SK-N-SH treated with all-trans-retinoic acid at 6 μM for 48 hours (cell line): ENCODE data around the gene RNF144A.

Experiments
- ATAC-seq: fragments of 200-7000 bp; cut with Tn5 transposase; 3 replicates; pipeline ENCODE4 v1.9.1; 2020; ENCODE audit warnings: mild to moderate bottlenecking, moderate library complexity
- ARNTL ChIP-seq: fragments of 450-650 bp; formaldehyde crosslinking; IDR thresholded peaks from 2 replicates; pipeline ENCODE4 v1.5.0; 2020; ENCODE audit warnings: low read depth, mild to moderate bottlenecking, moderate library complexity, borderline replicate concordance
- BACH2 ChIP-seq: fragments of 250-450 bp; sonication (Bioruptor Pico); IDR thresholded peaks from 2 replicates; pipeline ENCODE4 v1.9.0; 2021; ENCODE audit warnings: mild to moderate bottlenecking, borderline replicate concordance
- CREB5 ChIP-seq: fragments of 250-450 bp; sonication (Bioruptor Pico); IDR thresholded peaks from 2 replicates; pipeline ENCODE4 v1.5.1; 2020; ENCODE audit warnings: low read depth, mild to moderate bottlenecking, moderate library complexity
- CSDC2 ChIP-seq: fragments of 250-450 bp; sonication (Bioruptor Pico); IDR thresholded peaks from 2 replicates; pipeline ENCODE4 v1.5.0; 2020; ENCODE audit warnings: mild to moderate bottlenecking, moderate library complexity
- CSRNP3 ChIP-seq: fragments of 250-450 bp; sonication (Bioruptor Pico); IDR thresholded peaks from 2 replicates; pipeline ENCODE4 v1.5.1; 2021; ENCODE audit warnings: mild to moderate bottlenecking, moderate library complexity
- ESRRG ChIP-seq: fragments of 250-450 bp; sonication (Bioruptor Pico); IDR thresholded peaks from 2 replicates; pipeline ENCODE4 v1.6.1; 2021; ENCODE audit warnings: mild to moderate bottlenecking
- GLIS3 ChIP-seq: fragments of 250-450 bp; sonication (Bioruptor Pico); IDR thresholded peaks from 2 replicates; pipeline ENCODE4 v1.5.0; 2020; ENCODE audit warnings: mild to moderate bottlenecking, moderate library complexity
- ISL1 ChIP-seq: fragments of 250-450 bp; sonication (Bioruptor Pico); IDR thresholded peaks from 2 replicates; pipeline ENCODE4 v2.1.2; 2022; ENCODE audit warnings: mild to moderate bottlenecking, moderate library complexity
- OSR1 ChIP-seq: fragments of 250-450 bp; sonication (Bioruptor Pico); IDR thresholded peaks from 2 replicates; pipeline ENCODE4 v1.8.0; 2022; ENCODE audit warnings: moderate library complexity, mild to moderate bottlenecking, inconsistent platforms
- PATZ1 ChIP-seq: fragments of 250-450 bp; sonication (Bioruptor Pico); IDR thresholded peaks from 2 replicates; pipeline ENCODE4 v1.8.0; 2020; ENCODE audit warnings: mild to moderate bottlenecking, moderate library complexity, borderline replicate concordance
- PPARA ChIP-seq: fragments of 250-450 bp; sonication (Bioruptor Pico); IDR thresholded peaks from 2 replicates; pipeline ENCODE4 v1.5.0; 2020; ENCODE audit warnings: mild to moderate bottlenecking, borderline replicate concordance
- RARB ChIP-seq: fragments of 250-450 bp; sonication (Bioruptor Pico); IDR thresholded peaks from 2 replicates; pipeline ENCODE4 v1.8.0; 2021; ENCODE audit warnings: mild to moderate bottlenecking, moderate library complexity
- SNAI2 ChIP-seq: fragments of 250-450 bp; sonication (Bioruptor Pico); IDR thresholded peaks from 2 replicates; pipeline ENCODE4 v1.5.0; 2020; ENCODE audit warnings: mild to moderate bottlenecking, moderate library complexity
- TCF4 ChIP-seq: fragments of 250-450 bp; sonication (Bioruptor Pico); IDR thresholded peaks from 2 replicates; pipeline ENCODE4 v1.8.0; 2021; ENCODE audit warnings: mild to moderate bottlenecking, moderate library complexity, borderline replicate concordance
- TSHZ2 ChIP-seq: fragments of 250-450 bp; sonication (Bioruptor Pico); IDR thresholded peaks from 2 replicates; pipeline ENCODE4 v1.5.0; 2020; ENCODE audit warnings: mild to moderate bottlenecking, moderate library complexity
- ZNF565 ChIP-seq: fragments of 450-650 bp; formaldehyde crosslinking; conservative IDR thresholded peaks from 2 replicates; pipeline ENCODE4 v1.5.0; 2020; ENCODE audit warnings: low read depth, mild to moderate bottlenecking, moderate library complexity
- ZNF70 ChIP-seq: fragments of 450-650 bp; formaldehyde crosslinking; IDR thresholded peaks from 2 replicates; pipeline ENCODE4 v1.5.0; 2020; ENCODE audit warnings: mild to moderate bottlenecking, moderate library complexity
- ZNF8 ChIP-seq: fragments of 450-650 bp; formaldehyde crosslinking; IDR thresholded peaks from 2 replicates; pipeline ENCODE4 v1.5.0; 2020; ENCODE audit warnings: mild to moderate bottlenecking, moderate library complexity

RNF144A gene

GRCh38 chr2:6957910-6958615 lies 40.9 kb downstream of the RNF144A start:
- ATAC-seq, result no peak
- TF ChIP-seq ARNTL (CRISPR knock-in tag) (no peak), TCF4 (no peak), PATZ1 (no peak), CSDC2 (CRISPR knock-in tag) (no peak), ZNF70 (CRISPR knock-in tag) (no peak), CSRNP3 (CRISPR knock-in tag) (no peak), ESRRG (CRISPR knock-in tag) (no peak), TSHZ2 (CRISPR knock-in tag) (no peak)
- TF ChIP-seq, all 23 proteins: peak for 0

GRCh38 chr2:6958616-6959235 lies 41.5 kb downstream of the RNF144A start:
- ATAC-seq, result no peak
- TF ChIP-seq CSRNP3 (CRISPR knock-in tag), result no peak
- no peak for TF ChIP-seq RARB (CRISPR knock-in tag)
- no peak for TF ChIP-seq ARNTL (CRISPR knock-in tag)
- TF ChIP-seq CSDC2 (CRISPR knock-in tag), result no peak
- TF ChIP-seq OSR1 (CRISPR knock-in tag), result no peak
- TF ChIP-seq ZNF8 (CRISPR knock-in tag), result no peak
- no peak for TF ChIP-seq ZNF565 (CRISPR knock-in tag)
- no peak for TF ChIP-seq ISL1 (CRISPR knock-in tag)
- TF ChIP-seq GLIS3 (CRISPR knock-in tag), result no peak
- no peak for TF ChIP-seq BACH2
- no peak for TF ChIP-seq SNAI2 (CRISPR knock-in tag)

GRCh38 chr2:6959751-6960150 lies 42.5 kb downstream of the RNF144A start:
- ATAC-seq, result no peak
- TF ChIP-seq CSRNP3 (CRISPR knock-in tag) (no peak), OSR1 (CRISPR knock-in tag) (no peak), CREB5 (CRISPR knock-in tag) (no peak), PPARA (CRISPR knock-in tag) (no peak), SNAI2 (CRISPR knock-in tag) (no peak), ZNF8 (CRISPR knock-in tag) (no peak), TSHZ2 (CRISPR knock-in tag) (no peak), PATZ1 (no peak)
